ENCODE results near the gene ATP5F1D. TPM values are rescaled to one million over a fixed set of nuclear protein-coding genes. Genes with fewer than 3 reads are reported as not detected.

Gene ATP5F1D
- total RNA-seq, 1 donor from 2014 or later = 501 TPM

DNA sequence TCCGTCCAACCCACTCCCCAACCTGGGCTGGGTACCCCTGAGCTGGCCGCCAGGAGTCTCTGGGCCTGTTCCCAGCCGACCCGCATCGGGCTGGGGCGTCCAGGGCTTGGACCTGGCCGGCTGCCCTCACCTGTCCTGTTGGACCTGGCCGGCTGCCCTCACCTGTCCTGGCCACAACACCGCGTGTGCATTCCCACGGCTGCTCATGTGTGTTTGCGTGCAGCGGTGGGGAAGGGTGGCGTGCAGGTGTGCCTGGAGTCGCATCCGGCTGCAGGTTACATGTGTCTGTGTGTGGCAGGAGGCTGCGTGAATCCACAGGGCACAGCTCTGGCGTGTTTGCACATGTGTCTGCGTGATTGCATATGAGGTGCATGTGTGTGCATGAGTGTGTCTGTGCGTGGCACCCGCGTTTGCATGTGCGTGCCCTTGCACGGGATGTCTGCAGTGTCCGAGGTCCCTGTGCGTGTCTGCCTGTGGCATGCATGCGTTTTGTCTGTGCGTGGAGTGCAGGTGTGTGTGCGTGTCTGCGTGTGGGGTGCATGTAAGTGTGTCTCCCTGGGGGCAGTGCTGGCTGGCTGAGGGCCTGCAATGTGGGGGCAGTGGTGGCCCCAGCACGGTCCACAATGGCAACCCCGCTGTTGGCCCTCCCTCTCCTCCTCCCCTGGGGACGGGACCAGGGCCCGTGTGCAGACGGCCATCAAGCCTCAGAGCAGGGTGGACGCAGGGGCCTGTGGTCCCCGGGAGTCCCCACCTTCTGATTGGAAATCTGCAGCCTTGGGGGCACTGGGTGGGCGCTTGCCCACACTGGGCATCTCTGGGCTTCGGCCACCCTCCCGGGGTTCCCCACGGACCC, 47.5 kb downstream of the ATP5F1D start:
- H3K36me3 ChIP-seq = no peaks in the 10 kb centered on the region
- peaks cover 12% of the 10 kb centered on the region for H3K4me1 ChIP-seq
- no peak overlapping the region for H3K27ac ChIP-seq (replicated peaks)
- intact Hi-C loops (cut with micrococcal nuclease) = no loop called here
- H3K4me3 ChIP-seq = no peak overlapping the region
- TF ChIP-seq, protein P1, sequence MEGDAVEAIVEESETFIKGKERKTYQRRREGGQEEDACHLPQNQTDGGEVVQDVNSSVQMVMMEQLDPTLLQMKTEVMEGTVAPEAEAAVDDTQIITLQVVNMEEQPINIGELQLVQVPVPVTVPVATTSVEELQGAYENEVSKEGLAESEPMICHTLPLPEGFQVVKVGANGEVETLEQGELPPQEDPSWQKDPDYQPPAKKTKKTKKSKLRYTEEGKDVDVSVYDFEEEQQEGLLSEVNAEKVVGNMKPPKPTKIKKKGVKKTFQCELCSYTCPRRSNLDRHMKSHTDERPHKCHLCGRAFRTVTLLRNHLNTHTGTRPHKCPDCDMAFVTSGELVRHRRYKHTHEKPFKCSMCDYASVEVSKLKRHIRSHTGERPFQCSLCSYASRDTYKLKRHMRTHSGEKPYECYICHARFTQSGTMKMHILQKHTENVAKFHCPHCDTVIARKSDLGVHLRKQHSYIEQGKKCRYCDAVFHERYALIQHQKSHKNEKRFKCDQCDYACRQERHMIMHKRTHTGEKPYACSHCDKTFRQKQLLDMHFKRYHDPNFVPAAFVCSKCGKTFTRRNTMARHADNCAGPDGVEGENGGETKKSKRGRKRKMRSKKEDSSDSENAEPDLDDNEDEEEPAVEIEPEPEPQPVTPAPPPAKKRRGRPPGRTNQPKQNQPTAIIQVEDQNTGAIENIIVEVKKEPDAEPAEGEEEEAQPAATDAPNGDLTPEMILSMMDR (IDR thresholded peaks at IDR 0.05; ENCODE audit: borderline replicate concordance) = no peak
- H3K9me3 ChIP-seq (replicated peaks) = no peaks in the 10 kb centered on the region
- DNase-seq = no peak
- peaks cover 96% of the 10 kb centered on the region for H3K27me3 ChIP-seq (ENCODE audit: low read depth)

DNA sequence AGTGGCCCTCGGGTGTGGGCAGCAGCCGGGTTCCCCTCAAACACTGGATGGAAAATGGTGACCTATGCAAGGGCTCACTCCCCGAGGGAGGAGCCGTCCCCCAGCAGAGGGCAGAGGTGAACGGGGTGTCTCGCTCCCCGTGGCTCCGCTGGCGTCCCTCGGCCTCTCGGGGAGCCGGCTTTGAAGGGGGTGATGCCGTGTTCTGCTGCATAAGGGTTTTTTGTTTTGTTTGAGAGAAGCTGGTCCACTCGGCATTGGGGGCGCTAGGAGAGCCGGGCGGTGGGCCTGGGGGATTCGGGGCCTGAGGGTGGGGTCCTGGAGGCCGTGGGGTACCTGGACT, 48.1 kb downstream of the ATP5F1D start:
- intact Hi-C loops (cut with micrococcal nuclease) = no loop called here
- no peaks in the 10 kb centered on the region for H3K9me3 ChIP-seq (replicated peaks)
- H3K4me3 ChIP-seq = no peak overlapping the region
- peaks cover 96% of the 10 kb centered on the region for H3K27me3 ChIP-seq (ENCODE audit: low read depth)
- H3K4me1 ChIP-seq = peaks cover 12% of the 10 kb centered on the region
- H3K27ac ChIP-seq (replicated peaks) = no peak overlapping the region
- no peak for DNase-seq
- TF ChIP-seq, protein P1 (IDR thresholded peaks at IDR 0.05; ENCODE audit: borderline replicate concordance) = no peak
- H3K36me3 ChIP-seq = no peaks in the 10 kb centered on the region

DNA sequence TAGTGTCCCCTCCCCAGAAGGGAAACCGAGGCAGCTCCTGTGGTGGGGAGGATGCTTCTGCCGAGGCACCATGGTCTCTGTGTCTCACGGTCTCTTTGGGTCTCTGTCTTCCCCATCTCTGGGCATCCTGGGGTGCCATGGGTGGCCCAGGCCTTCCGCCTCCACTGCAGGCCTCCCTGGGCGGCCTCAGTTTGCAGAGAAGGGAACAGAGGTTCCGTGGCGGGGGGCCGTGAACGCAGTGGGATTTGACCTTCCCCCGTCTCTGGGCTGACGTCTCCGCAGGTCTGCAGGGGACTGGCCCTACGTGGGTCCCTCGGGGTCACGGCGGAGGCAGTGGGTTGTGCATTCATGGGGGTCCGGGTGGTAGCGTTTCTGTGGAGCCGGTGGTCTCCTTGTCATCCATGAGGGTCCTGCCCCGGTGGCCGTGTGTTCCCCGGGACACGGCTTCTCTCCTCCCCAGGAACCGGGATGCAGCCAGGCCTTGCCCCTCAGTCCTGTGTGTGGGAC, 48.7 kb downstream of the ATP5F1D start:
- TF ChIP-seq, protein P1 (IDR thresholded peaks at IDR 0.05; ENCODE audit: borderline replicate concordance) = no peak
- H3K27me3 ChIP-seq (ENCODE audit: low read depth) = peaks cover 96% of the 10 kb centered on the region
- intact Hi-C loops (cut with micrococcal nuclease) = no loop called here

GRCh38 chr19:1290703-1291651, 49.4 kb downstream of the ATP5F1D start:
- TF ChIP-seq, protein P1 (IDR thresholded peaks at IDR 0.05; ENCODE audit: borderline replicate concordance) = no peak
- Histone ChIP-seq H3K27me3 (ENCODE audit: low read depth) (peaks cover 99% of the 10 kb centered on the region), H3K9me3 (replicated peaks) (no peaks in the 10 kb centered on the region), H3K27ac (replicated peaks) (no peak overlapping the region), H3K4me3 (no peak overlapping the region), H3K4me1 (peaks cover 17% of the 10 kb centered on the region), H3K36me3 (no peaks in the 10 kb centered on the region)
- DNase-seq = no peak
- intact Hi-C loops (cut with micrococcal nuclease) = no loop called here

More for the DNA sequence above, 48.7 kb downstream of the ATP5F1D start:
- Histone ChIP-seq H3K4me3 (no peak overlapping the region), H3K36me3 (no peaks in the 10 kb centered on the region), H3K27ac (replicated peaks) (no peak overlapping the region), H3K4me1 (peaks cover 13% of the 10 kb centered on the region), H3K9me3 (replicated peaks) (no peaks in the 10 kb centered on the region)
- DNase-seq = no peak

DNA sequence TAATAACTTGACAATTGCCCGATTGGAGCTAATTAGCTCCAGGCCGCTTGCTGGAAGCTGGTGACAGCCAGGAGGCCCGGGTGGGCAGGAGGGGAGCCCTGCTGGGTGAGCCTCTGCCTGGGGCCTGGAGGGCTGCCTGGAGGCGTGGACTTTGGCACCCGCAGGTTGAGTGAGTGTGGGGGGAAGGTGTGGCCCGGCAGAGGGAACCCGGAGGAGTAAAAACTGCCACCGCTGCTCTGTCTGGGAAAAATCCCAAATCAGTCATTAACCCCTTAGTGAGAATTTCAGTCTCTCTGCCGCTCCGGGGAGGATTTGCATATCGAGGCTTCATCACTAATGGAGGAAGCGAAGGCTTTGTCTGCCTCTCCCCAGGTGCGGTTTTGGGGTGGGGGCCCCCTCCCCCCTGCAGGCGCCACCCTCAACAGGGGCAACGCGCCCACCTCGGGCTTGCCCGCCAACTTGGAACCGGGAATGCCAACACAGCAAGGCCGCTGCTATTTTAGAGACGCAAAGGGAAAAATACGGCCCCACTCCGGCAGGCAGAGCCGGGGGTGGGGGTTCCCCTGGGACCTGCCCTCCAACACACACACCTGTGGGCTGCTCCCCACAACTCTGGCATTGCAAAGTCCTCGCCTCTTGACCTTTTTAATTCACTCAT, 50.3 kb downstream of the ATP5F1D start:
- Histone ChIP-seq H3K27ac (replicated peaks) (no peak overlapping the region), H3K4me1 (peaks cover 11% of the 10 kb centered on the region), H3K36me3 (no peaks in the 10 kb centered on the region), H3K9me3 (replicated peaks) (no peaks in the 10 kb centered on the region), H3K4me3 (no peak overlapping the region), H3K27me3 (ENCODE audit: low read depth) (peaks cover 100% of the 10 kb centered on the region)
- intact Hi-C loops (cut with micrococcal nuclease) = no loop called here
- TF ChIP-seq, protein P1 (IDR thresholded peaks at IDR 0.05; ENCODE audit: borderline replicate concordance) = no peak
- no peak for DNase-seq

All from left ventricle myocardium inferior (tissue), 1 donor.